ENCODE results near the gene TRIP4.
"Not testable (repeated sequence)": the region's sequence is repeated elsewhere in the genome, so short reads cannot be mapped to it uniquely, and the experiment has no call there.

Gene TRIP4

GRCh38 chr15:64464276-64465005, 76.8 kb downstream of the TRIP4 start:
- DNase-seq, result no peak
- in situ Hi-C loops (cut with MboI; ENCODE audit: low pct_unique_long_range_greater_than_20kb, low sequenced_read_pairs), result no loop called here

- DNase-seq, result peak; percentile 76
- in situ Hi-C loops (cut with MboI; ENCODE audit: low pct_unique_long_range_greater_than_20kb, low sequenced_read_pairs), result no loop called here
These were observed 78.9 kb downstream of the TRIP4 start for GRCh38 chr15:64466408-64467141.

DNA sequence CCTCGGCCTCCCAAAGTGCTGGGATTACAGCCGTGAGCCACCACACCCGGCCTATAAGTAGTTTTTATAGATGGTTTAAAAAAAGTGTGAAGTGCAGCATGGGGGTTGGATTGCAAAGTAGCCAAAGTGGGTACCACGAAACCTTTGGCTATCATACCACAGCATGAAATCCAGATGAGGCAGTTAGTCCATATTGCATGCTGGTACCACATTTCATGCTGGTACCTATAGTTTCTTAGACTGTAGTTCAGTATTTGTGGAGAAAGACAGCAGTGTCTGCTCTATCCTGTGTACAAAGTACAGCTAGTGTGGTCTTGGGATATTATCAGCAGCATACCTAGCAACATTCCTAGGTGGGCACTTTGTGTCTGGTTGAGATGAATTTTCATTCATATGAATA, 84.5 kb downstream of the TRIP4 start:
- in situ Hi-C loops (cut with MboI; ENCODE audit: low pct_unique_long_range_greater_than_20kb, low sequenced_read_pairs), result no loop called here
- no peak for DNase-seq

DNA sequence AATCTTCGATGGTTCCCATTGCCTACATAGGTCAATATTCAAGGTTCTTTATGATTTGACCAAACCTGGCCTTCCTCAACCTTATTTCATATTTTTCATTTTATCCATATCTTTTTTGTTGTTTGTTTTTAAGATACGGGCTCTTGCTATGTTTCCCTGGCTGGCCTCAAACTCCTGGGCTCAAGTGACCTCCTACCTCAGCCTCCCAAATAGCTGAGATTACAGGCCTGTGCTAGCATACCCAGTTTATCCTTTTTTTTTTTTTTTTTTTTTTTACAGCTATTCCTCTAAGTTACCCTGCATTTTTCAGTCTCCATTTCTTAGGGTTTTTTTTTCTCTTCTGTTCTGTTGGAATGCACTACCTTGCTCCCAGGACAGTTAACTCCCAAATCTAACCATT, 87.2 kb downstream of the TRIP4 start:
- in situ Hi-C loops (cut with MboI; ENCODE audit: low pct_unique_long_range_greater_than_20kb, low sequenced_read_pairs), result no loop called here
- DNase-seq, result no peak

DNA sequence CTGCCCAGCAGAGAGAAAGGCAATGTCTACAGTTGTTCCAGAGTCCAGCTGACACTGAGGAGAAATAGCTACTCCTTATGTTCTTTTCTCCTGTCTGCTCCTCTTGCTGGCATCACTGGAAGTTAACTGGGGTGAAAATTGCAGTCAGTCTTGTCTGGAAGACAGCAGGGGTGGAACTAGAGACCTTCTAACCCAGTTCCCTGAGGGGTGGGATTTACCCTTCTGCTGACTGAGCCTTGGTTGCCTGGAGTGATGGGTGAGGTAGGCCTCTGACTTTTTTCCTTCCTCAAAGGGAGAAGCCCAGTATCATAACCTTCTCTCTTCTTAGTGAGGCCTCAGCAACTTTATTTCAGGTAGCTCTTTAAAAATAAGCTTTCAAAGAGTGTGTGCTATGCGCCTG, 88.9 kb downstream of the TRIP4 start:
- DNase-seq, result no peak
- in situ Hi-C loops (cut with MboI; ENCODE audit: low pct_unique_long_range_greater_than_20kb, low sequenced_read_pairs), result no loop called here

GRCh38 chr15:64478863-64479262, 91.2 kb downstream of the TRIP4 start:
- in situ Hi-C loops (cut with MboI; ENCODE audit: low pct_unique_long_range_greater_than_20kb, low sequenced_read_pairs), result no loop called here
- DNase-seq, result no peak

GRCh38 chr15:64480891-64481290, 93.3 kb downstream of the TRIP4 start:
- no peak for DNase-seq
- in situ Hi-C loops (cut with MboI; ENCODE audit: low pct_unique_long_range_greater_than_20kb, low sequenced_read_pairs), result no loop called here

GRCh38 chr15:64483749-64484148, 96.1 kb downstream of the TRIP4 start:
- in situ Hi-C loops (cut with MboI; ENCODE audit: low pct_unique_long_range_greater_than_20kb, low sequenced_read_pairs), result no loop called here
- no peak for DNase-seq

GRCh38 chr15:64485796-64486195, 98.2 kb downstream of the TRIP4 start:
- no peak for DNase-seq
- in situ Hi-C loops (cut with MboI; ENCODE audit: low pct_unique_long_range_greater_than_20kb, low sequenced_read_pairs), result no loop called here

GRCh38 chr15:64490598-64491259, 103.1 kb downstream of the TRIP4 start:
- in situ Hi-C loops (cut with MboI; ENCODE audit: low pct_unique_long_range_greater_than_20kb, low sequenced_read_pairs), result no loop called here
- no peak for DNase-seq

DNA sequence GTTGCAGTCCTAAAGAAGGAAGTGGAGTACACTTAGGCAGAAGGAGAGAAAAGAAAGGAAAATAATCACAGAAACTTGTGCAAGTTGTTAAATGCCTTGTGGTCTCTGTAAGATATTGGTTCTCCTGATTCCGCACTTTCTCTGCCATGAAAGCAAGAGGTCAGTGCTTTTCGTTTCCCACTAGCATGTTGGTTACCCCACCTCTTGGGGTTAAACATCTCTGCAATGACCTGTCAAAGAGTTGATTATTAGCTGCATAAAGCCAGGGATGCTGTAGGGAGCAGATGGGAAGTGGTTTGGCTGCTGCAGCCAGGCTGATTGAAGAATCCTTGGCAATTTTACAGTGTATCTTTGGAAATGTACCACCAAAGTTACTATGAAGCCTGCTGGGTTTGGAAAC, 106.0 kb downstream of the TRIP4 start:
- in situ Hi-C loops (cut with MboI; ENCODE audit: low pct_unique_long_range_greater_than_20kb, low sequenced_read_pairs), result no loop called here
- no peak for DNase-seq

DNA sequence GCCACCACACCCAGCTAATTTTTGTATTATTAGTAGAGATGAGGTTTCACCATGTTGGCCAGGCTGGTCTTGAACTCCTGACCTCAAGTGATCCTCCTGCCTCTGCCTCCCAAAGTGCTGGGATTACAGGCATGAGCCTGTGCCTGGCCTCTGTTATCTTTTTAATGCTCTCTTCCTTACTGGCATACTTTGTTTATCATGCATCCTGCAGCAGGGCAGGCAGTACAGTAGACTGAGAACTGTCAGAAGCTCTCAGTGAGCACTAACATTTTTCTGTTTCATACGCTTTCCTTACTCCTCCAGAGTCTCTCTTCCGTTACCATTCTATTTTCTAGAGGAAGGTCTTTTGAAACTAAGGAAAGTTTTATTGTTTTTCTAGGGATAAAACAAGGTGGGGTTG, 108.3 kb downstream of the TRIP4 start:
- in situ Hi-C loops (cut with MboI; ENCODE audit: low pct_unique_long_range_greater_than_20kb, low sequenced_read_pairs), result not testable (repeated sequence)

DNA sequence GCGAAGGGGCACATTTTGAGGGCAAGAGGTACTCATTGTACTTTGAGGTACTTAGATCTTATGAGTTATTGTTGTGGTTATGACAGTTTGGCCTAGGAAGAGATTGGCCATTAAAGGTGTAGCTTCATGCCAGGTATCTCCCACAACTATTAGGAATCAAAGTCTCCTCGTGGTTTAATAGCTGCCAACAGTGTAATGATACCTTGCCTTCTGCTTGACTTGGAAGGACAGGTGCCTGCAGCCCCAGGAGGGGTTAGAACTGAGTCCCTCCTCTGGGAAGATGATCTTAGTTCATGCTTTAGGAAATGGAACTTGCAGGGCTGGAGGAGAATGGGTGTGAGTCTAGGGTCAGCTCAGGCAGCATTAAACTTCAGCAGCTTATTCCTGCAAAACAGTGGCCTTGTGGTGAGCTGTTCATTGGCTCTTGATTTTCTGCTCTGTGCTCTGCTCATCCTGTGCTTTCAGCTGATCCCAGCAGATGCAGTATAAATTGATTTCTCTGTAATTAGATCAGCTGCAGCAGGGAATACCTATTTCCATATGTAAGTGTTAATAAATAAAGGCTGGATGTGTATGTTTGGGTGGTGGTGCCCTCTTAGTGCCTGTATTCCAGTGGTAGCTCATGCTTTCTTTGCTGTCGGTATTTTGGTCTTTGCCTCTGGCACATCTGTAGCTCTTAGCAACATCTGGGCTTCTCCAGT, 113.2 kb downstream of the TRIP4 start:
- no peak for DNase-seq
- in situ Hi-C loops (cut with MboI; ENCODE audit: low pct_unique_long_range_greater_than_20kb, low sequenced_read_pairs), result no loop called here

More for the DNA sequence above, 108.3 kb downstream of the TRIP4 start:
- not testable (repeated sequence) for DNase-seq

GRCh38 chr15:64501396-64501715, 113.7 kb downstream of the TRIP4 start:
- DNase-seq, result no peak
- in situ Hi-C loops (cut with MboI; ENCODE audit: low pct_unique_long_range_greater_than_20kb, low sequenced_read_pairs), result no loop called here

- no peak for DNase-seq
These were observed 114.5 kb downstream of the TRIP4 start for GRCh38 chr15:64502151-64502550.

DNA sequence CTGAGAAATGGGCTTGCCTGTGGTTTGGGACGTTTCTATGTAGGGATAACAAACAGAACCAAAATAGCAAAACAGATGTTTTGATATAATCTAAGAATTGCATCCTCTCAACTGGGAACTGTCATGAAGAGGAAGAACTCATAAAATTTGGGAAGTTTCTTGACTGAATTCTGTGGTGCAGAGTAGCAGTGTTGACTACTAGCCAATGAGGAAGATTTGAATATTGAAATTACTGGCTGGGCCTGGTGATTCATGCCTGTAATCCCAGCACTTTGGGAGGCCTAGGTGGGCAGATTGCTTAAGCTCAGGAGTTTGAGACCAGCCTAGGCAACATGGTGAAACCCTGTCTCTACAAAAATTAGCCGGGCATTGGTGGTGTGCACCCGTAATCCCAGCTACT, 114.9 kb downstream of the TRIP4 start:
- in situ Hi-C loops (cut with MboI; ENCODE audit: low pct_unique_long_range_greater_than_20kb, low sequenced_read_pairs), result no loop called here

More at GRCh38 chr15:64502151-64502550, 114.5 kb downstream of the TRIP4 start:
- in situ Hi-C loops (cut with MboI; ENCODE audit: low pct_unique_long_range_greater_than_20kb, low sequenced_read_pairs), result no loop called here

GRCh38 chr15:64503197-64503596, 115.6 kb downstream of the TRIP4 start:
- peak; percentile 83 for DNase-seq
- in situ Hi-C loops (cut with MboI; ENCODE audit: low pct_unique_long_range_greater_than_20kb, low sequenced_read_pairs), result no loop called here

More for the DNA sequence above, 114.9 kb downstream of the TRIP4 start:
- peak; percentile 59 for DNase-seq

GRCh38 chr15:64503640-64504039, 116.0 kb downstream of the TRIP4 start:
- DNase-seq, result peak; percentile 19

More at GRCh38 chr15:64503640-64504039, 116.0 kb downstream of the TRIP4 start:
- in situ Hi-C loops (cut with MboI; ENCODE audit: low pct_unique_long_range_greater_than_20kb, low sequenced_read_pairs), result no loop called here

All from KBM-7 (cell line).